H1 (cell line): ENCODE measurements around the gene MMP24.

ENCODE experiments used
- EZH2 ChIP-seq: fragments of 200-600 bp; sonication (generic); IDR thresholded peaks from 2 replicates; pipeline ENCODE4 v1.7.1; 2012; ENCODE audit warnings: low read depth, mild to moderate bottlenecking, moderate library complexity, low read length, inconsistent platforms; ENCODE audit not compliant: severe bottlenecking
- HDAC2 ChIP-seq, 2 experiments: fragments of 300-600 bp in 1 of 2; sonication (generic) in 1 of 2; IDR thresholded peaks; 2 replicates each; pipeline ENCODE4 v1.6.1; 2011 to 2012; ENCODE audit warnings: low read depth in 2 of 2, low read length in 2 of 2, mild to moderate bottlenecking in 2 of 2, moderate library complexity in 2 of 2, borderline replicate concordance in 1 of 2, inconsistent platforms in 1 of 2
- POLR2AphosphoS5 ChIP-seq: IDR thresholded peaks from 2 replicates; pipeline ENCODE4 v1.6.1; 2011; ENCODE audit warnings: low read depth, low read length
- RXRA ChIP-seq: IDR thresholded peaks from 2 replicates; pipeline ENCODE4 v1.6.1; 2011; ENCODE audit warnings: low read depth, mild to moderate bottlenecking, low read length, moderate library complexity; ENCODE audit not compliant: insufficient read depth
- TAF7 ChIP-seq: optimal IDR thresholded peaks from 2 replicates; pipeline ENCODE3; 2011; ENCODE audit warnings: low read depth, mild to moderate bottlenecking, inconsistent platforms, low read length, moderate library complexity, borderline replicate concordance
- TF ChIP-seq, protein P1 (sequence below): IDR thresholded peaks from 2 replicates; pipeline ENCODE4 v1.6.1; 2011; ENCODE audit warnings: low read depth, mild to moderate bottlenecking, low read length; ENCODE audit not compliant: insufficient read depth
- TF ChIP-seq, protein P2 (sequence below), 3 experiments: IDR thresholded peaks; 1 replicate in 2 of 3; 2 replicates in 1 of 3; pipeline versions ENCODE4 v1.5.1 to v1.6.1; 2011; ENCODE audit warnings: low read length in 3 of 3, mild to moderate bottlenecking in 3 of 3, inconsistent platforms in 2 of 3, low read depth in 1 of 3, moderate library complexity in 1 of 3; ENCODE audit not compliant: insufficient read depth in 1 of 3; ENCODE audit errors: control extremely low read depth in 1 of 3
- TF ChIP-seq, protein P3 (sequence below): IDR thresholded peaks from 2 replicates; pipeline ENCODE4 v1.6.1; 2012; ENCODE audit warnings: low read length, inconsistent platforms

DNA sequence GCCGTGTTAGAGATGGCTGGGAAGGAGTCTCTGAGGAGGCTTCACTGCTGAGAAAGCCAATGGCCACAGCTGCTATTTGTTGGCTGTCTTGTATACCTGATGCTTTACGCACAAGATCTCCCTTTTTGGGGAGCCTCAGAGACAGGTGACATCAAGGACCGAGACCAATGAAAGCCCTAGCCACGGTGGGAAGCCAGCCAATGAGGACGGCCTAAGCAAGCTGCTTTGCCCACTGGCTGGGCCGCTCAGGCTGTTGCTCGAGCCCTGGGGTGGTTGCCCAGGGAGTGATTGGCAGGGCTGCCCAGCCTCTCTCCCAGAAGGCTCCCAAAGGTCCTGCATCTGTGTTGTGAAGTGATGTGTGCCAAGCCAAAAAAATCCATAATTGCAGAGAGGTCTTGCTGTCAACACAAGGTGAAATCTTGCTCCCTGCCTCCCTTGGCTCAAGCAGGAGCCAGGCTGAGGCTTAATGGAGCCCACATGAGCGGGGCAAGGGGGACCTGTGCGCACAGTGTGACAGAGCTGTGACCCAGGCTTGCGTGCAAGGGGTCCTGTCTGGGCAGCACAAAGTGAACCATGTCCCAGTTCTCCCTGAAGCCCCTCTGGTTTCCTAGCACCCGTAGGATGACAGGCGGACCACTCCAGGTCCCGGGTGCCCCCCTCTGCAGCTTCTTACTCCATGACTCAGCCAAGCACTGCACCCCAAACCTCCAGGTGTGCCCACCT lies 47.1 kb downstream of the MMP24 start:
- TF ChIP-seq, protein P1, sequence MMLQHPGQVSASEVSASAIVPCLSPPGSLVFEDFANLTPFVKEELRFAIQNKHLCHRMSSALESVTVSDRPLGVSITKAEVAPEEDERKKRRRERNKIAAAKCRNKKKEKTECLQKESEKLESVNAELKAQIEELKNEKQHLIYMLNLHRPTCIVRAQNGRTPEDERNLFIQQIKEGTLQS, result no peak
- no peak for TF ChIP-seq POLR2AphosphoS5
- TF ChIP-seq RXRA, result no peak
- TF ChIP-seq TAF7, result no peak
- no peak for TF ChIP-seq EZH2
- no peak for TF ChIP-seq HDAC2 (IDR thresholded peaks at IDR 0.05; ENCODE audit: borderline replicate concordance in 1 of 2, low read depth in 2 of 2, low read length in 2 of 2)
- TF ChIP-seq, protein P2, sequence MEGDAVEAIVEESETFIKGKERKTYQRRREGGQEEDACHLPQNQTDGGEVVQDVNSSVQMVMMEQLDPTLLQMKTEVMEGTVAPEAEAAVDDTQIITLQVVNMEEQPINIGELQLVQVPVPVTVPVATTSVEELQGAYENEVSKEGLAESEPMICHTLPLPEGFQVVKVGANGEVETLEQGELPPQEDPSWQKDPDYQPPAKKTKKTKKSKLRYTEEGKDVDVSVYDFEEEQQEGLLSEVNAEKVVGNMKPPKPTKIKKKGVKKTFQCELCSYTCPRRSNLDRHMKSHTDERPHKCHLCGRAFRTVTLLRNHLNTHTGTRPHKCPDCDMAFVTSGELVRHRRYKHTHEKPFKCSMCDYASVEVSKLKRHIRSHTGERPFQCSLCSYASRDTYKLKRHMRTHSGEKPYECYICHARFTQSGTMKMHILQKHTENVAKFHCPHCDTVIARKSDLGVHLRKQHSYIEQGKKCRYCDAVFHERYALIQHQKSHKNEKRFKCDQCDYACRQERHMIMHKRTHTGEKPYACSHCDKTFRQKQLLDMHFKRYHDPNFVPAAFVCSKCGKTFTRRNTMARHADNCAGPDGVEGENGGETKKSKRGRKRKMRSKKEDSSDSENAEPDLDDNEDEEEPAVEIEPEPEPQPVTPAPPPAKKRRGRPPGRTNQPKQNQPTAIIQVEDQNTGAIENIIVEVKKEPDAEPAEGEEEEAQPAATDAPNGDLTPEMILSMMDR (IDR thresholded peaks at IDR 0.05; ENCODE audit: control extremely low read depth in 1 of 3, insufficient read depth in 1 of 3, low read depth in 1 of 3, low read length in 3 of 3), result no peak
- TF ChIP-seq, protein P3, sequence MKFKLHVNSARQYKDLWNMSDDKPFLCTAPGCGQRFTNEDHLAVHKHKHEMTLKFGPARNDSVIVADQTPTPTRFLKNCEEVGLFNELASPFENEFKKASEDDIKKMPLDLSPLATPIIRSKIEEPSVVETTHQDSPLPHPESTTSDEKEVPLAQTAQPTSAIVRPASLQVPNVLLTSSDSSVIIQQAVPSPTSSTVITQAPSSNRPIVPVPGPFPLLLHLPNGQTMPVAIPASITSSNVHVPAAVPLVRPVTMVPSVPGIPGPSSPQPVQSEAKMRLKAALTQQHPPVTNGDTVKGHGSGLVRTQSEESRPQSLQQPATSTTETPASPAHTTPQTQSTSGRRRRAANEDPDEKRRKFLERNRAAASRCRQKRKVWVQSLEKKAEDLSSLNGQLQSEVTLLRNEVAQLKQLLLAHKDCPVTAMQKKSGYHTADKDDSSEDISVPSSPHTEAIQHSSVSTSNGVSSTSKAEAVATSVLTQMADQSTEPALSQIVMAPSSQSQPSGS, result no peak
